Measurements from ENCODE around the gene PIN1. TPM values are rescaled to one million over a fixed set of nuclear protein-coding genes. Genes with fewer than 3 reads are reported as not detected.

Gene PIN1
- total and polyA plus RNA-seq, 2 of the 13 experiments (the other 11 are each of a cell fraction or from before 2014, with no cell fraction given) = 31.9 to 72.0 TPM

DNA sequence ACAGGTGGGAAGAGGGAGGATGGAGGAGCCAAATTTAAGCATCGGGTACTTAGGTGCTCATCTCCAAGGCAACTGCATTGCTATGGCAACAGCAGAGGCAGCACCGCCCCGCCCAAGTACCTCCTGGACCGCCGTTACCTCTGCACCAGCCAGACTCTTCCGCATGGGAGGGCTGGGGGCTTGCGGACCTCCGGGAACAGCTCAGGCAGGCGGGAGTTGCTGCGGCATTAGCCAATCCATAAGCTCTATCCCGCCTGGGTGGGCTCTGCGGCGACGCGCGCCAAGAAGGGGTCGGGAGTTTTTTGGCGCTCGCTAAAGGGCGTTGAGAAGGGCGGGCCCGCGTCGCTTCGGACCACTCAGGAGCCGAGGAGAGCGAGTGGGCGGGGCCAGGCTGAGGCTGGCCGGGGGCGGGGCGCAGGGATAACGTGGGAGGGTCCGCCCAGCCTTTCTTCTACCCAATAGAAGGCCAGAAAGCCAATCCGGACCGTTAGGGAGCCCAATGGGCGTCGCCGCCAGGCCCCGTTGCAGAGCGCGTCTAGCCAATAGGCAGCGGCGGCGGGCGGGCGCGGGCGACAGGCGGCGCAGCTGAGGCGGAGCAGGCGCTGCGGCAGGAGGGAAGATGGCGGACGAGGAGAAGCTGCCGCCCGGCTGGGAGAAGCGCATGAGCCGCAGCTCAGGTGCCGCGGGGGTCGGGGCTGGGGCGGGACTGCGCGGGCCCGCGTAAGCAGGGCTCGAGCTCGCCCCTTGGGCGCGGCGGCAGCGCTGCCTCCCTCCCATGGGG lies at the start of gene PIN1 (continued):
- no peak for TF ChIP-seq EP300 (IDR thresholded peaks at IDR 0.05; ENCODE audit: low read depth in 2 of 2, low read length in 2 of 2)
- TF ChIP-seq EP300 (CRISPR knock-in tag; IDR thresholded peaks at IDR 0.05; ENCODE audit: borderline replicate concordance) = no peak
- no peak for TF ChIP-seq ZNF354B (CRISPR knock-in tag; IDR thresholded peaks at IDR 0.05)
- TF ChIP-seq NFIC (IDR thresholded peaks at IDR 0.05; ENCODE audit: low read length) = no peak
- TF ChIP-seq KDM5B (CRISPR knock-in tag; IDR thresholded peaks at IDR 0.05; ENCODE audit: borderline replicate concordance) = peak; percentile 38; the same call in 1 of the 2 replicates
- TF ChIP-seq HNRNPL (IDR thresholded peaks at IDR 0.05; ENCODE audit: low read depth, low read length) = no peak
- no peak for TF ChIP-seq SMAD1 (CRISPR knock-in tag; IDR thresholded peaks at IDR 0.05; ENCODE audit: borderline replicate concordance, low read depth)
- TF ChIP-seq ZZZ3 (CRISPR knock-in tag; IDR thresholded peaks at IDR 0.05; ENCODE audit: borderline replicate concordance) = no peak
- no peak; the same call in 1 of the 2 replicates for TF ChIP-seq DNMT1 (CRISPR knock-in tag; IDR thresholded peaks at IDR 0.05)
- no peak for TF ChIP-seq CHCHD3 (CRISPR knock-in tag; IDR thresholded peaks at IDR 0.05)
- TF ChIP-seq HOXA9 (CRISPR knock-in tag; IDR thresholded peaks at IDR 0.05; ENCODE audit: borderline replicate concordance) = no peak
- TF ChIP-seq, protein P1, sequence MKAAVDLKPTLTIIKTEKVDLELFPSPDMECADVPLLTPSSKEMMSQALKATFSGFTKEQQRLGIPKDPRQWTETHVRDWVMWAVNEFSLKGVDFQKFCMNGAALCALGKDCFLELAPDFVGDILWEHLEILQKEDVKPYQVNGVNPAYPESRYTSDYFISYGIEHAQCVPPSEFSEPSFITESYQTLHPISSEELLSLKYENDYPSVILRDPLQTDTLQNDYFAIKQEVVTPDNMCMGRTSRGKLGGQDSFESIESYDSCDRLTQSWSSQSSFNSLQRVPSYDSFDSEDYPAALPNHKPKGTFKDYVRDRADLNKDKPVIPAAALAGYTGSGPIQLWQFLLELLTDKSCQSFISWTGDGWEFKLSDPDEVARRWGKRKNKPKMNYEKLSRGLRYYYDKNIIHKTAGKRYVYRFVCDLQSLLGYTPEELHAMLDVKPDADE (CRISPR knock-in tag; IDR thresholded peaks at IDR 0.05) = no peak
- TF ChIP-seq FOSL1 (CRISPR knock-in tag; IDR thresholded peaks at IDR 0.05; ENCODE audit: borderline replicate concordance) = no peak
- TF ChIP-seq ZKSCAN8 (CRISPR knock-in tag; IDR thresholded peaks at IDR 0.05; ENCODE audit: borderline replicate concordance) = no peak
- 0 out of 2 replicates have a peak, but pooled peaks have one; percentile 0 for TF ChIP-seq ZNF556 (CRISPR knock-in tag; IDR thresholded peaks at IDR 0.05; ENCODE audit: borderline replicate concordance)
- no peak for TF ChIP-seq MXD4 (CRISPR knock-in tag; IDR thresholded peaks at IDR 0.05)
- peak; percentile 14; the same call in 1 of the 2 replicates for TF ChIP-seq ELF3 (CRISPR knock-in tag; IDR thresholded peaks at IDR 0.05)
- TF ChIP-seq, protein P2, sequence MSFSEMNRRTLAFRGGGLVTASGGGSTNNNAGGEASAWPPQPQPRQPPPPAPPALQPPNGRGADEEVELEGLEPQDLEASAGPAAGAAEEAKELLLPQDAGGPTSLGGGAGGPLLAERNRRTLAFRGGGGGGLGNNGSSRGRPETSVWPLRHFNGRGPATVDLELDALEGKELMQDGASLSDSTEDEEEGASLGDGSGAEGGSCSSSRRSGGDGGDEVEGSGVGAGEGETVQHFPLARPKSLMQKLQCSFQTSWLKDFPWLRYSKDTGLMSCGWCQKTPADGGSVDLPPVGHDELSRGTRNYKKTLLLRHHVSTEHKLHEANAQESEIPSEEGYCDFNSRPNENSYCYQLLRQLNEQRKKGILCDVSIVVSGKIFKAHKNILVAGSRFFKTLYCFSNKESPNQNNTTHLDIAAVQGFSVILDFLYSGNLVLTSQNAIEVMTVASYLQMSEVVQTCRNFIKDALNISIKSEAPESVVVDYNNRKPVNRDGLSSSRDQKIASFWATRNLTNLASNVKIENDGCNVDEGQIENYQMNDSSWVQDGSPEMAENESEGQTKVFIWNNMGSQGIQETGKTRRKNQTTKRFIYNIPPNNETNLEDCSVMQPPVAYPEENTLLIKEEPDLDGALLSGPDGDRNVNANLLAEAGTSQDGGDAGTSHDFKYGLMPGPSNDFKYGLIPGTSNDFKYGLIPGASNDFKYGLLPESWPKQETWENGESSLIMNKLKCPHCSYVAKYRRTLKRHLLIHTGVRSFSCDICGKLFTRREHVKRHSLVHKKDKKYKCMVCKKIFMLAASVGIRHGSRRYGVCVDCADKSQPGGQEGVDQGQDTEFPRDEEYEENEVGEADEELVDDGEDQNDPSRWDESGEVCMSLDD (CRISPR knock-in tag; IDR thresholded peaks at IDR 0.05; ENCODE audit: borderline replicate concordance) = no peak
- peak; percentile 85 for TF ChIP-seq ZMYM4 (CRISPR knock-in tag; IDR thresholded peaks at IDR 0.05)
- TF ChIP-seq SRSF4 (IDR thresholded peaks at IDR 0.05; ENCODE audit: low read depth, low read length, poor library complexity, severe bottlenecking) = no peak
- TF ChIP-seq PHF8 (CRISPR knock-in tag; IDR thresholded peaks at IDR 0.05) = peak; percentile 67
- TF ChIP-seq NFATC3 (CRISPR knock-in tag; IDR thresholded peaks at IDR 0.05) = no peak
- TF ChIP-seq, protein P3, sequence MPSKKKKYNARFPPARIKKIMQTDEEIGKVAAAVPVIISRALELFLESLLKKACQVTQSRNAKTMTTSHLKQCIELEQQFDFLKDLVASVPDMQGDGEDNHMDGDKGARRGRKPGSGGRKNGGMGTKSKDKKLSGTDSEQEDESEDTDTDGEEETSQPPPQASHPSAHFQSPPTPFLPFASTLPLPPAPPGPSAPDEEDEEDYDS (CRISPR knock-in tag; IDR thresholded peaks at IDR 0.05) = peak; percentile 69
- no peak for TF ChIP-seq PRMT3 (CRISPR knock-in tag; IDR thresholded peaks at IDR 0.05; ENCODE audit: borderline replicate concordance, low read depth)
- TF ChIP-seq TCF7 (IDR thresholded peaks at IDR 0.05; ENCODE audit: low read depth) = no peak
- no peak for TF ChIP-seq ZNF839 (CRISPR knock-in tag; IDR thresholded peaks at IDR 0.05; ENCODE audit: borderline replicate concordance)
- no peak; the same call in 1 of the 2 replicates for TF ChIP-seq SALL1 (CRISPR knock-in tag; IDR thresholded peaks at IDR 0.05)
